GM12878 (cell line): ENCODE results near the gene EEF1B2. TPM values are rescaled to one million over a fixed set of nuclear protein-coding genes. Genes with fewer than 3 reads are reported as not detected.
A peak's percentile ranks its signal among the peaks of the same experiment; 100 is the strongest.

Experiments used
- ATAC-seq: fragments of 200-7000 bp; cut with Tn5 transposase; 3 replicates; pipeline ENCODE4 v1.9.1; 2020; ENCODE audit warnings: mild to moderate bottlenecking, moderate library complexity
- BruUV-seq: library from RNA; stranded (reverse); fragments of 400-500 nt; replicated peaks from 2 replicates; lab custom pipeline; 2021; lab: Mats Ljungman, UMichigan
- CTCF ChIA-PET: fragments of 300-600 bp; sonication (Branson Sonifier 250); formaldehyde crosslinking; extraction: SDS; loops from one replicate; lab custom pipeline; 2021; ENCODE audit warnings: inconsistent platforms; lab: Yijun Ruan, JAX
- POLR2A ChIA-PET: fragments of 350-600 bp; formaldehyde crosslinking; extraction: SDS; loops from one replicate; lab custom pipeline; 2021; ENCODE audit warnings: inconsistent platforms; lab: Charles Lee
- RAD21 ChIA-PET: fragments of 300-600 bp; sonication (Branson Sonifier 250); formaldehyde crosslinking; loops from one replicate; lab custom pipeline; 2023; ENCODE audit warnings: antibody characterized with exemption; ENCODE audit not compliant: unreplicated experiment; lab: Charles Lee
- SMC1A ChIA-PET: fragments of 300-600 bp; sonication (Branson Sonifier 250); formaldehyde crosslinking; loops from one replicate; lab custom pipeline; 2023; ENCODE audit not compliant: unreplicated experiment, uncharacterized antibody; lab: Charles Lee
- DNase-seq: peaks from one replicate; pipeline ENCODE4 v3.0.0-alpha.2; 2011; ENCODE audit warnings: low read depth, low spot score
- FAIRE-seq: peaks from 3 replicates; lab custom pipeline; 2011; peaks lifted over from hg19 to GRCh38; lab: Jason Lieb, UNC
- H2AFZ ChIP-seq: 2 replicates; pipeline ENCODE4 v1.6.0; 2011; ENCODE audit warnings: low read depth, low read length, control low read depth; ENCODE audit not compliant: control insufficient read depth
- H3K27ac ChIP-seq: 2 replicates; pipeline ENCODE4 v1.5.1; 2011; ENCODE audit warnings: control low read depth; ENCODE audit not compliant: control insufficient read depth, insufficient read depth
- H3K27me3 ChIP-seq, 2 experiments: replicated peaks in 1 of 2; 2 replicates each; pipeline versions ENCODE4 v1.6.0 to v1.6.1; 2011; ENCODE audit warnings: low read length in 1 of 2; ENCODE audit not compliant: control insufficient read depth in 2 of 2, insufficient read depth in 2 of 2
- H3K36me3 ChIP-seq, 2 experiments: 2 replicates each; pipeline ENCODE4 v1.5.1; 2011; ENCODE audit warnings: low read length in 1 of 2; ENCODE audit not compliant: control insufficient read depth in 2 of 2, insufficient read depth in 2 of 2
- H3K4me1 ChIP-seq: 2 replicates; pipeline ENCODE4 v1.6.1; 2011; ENCODE audit warnings: mild to moderate bottlenecking, low read length, moderate library complexity, mixed read lengths; ENCODE audit not compliant: control insufficient read depth, insufficient read depth
- H3K4me2 ChIP-seq: 2 replicates; pipeline ENCODE4 v1.6.0; 2011; ENCODE audit warnings: control low read depth; ENCODE audit not compliant: control insufficient read depth, insufficient read depth
- H3K4me3 ChIP-seq: fragments of 200-600 bp; sonication (generic); 2 replicates; pipeline ENCODE4 v1.5.1; 2016
- H3K79me2 ChIP-seq: 2 replicates; pipeline ENCODE4 v1.6.0; 2011; ENCODE audit warnings: low read length; ENCODE audit not compliant: control insufficient read depth, insufficient read depth
- H3K9ac ChIP-seq: 2 replicates; pipeline ENCODE4 v1.8.0; 2011; ENCODE audit warnings: low read length, control low read depth, mixed read lengths; ENCODE audit not compliant: control insufficient read depth, insufficient read depth
- H3K9me3 ChIP-seq: replicated peaks from 3 replicates; pipeline ENCODE4 v1.5.1; 2011; ENCODE audit warnings: mild to moderate bottlenecking, low read length; ENCODE audit not compliant: control insufficient read depth, insufficient read depth
- H4K20me1 ChIP-seq: 2 replicates; pipeline ENCODE4 v1.6.0; 2011; ENCODE audit not compliant: control insufficient read depth, insufficient read depth
- CHD4 ChIP-seq: fragments of 200-600 bp; sonication (generic); IDR thresholded peaks from 2 replicates; pipeline ENCODE4 v1.6.1; 2016; ENCODE audit warnings: mild to moderate bottlenecking
- HDAC6 ChIP-seq: fragments of 200-600 bp; sonication (generic); IDR thresholded peaks from one replicate; pipeline ENCODE4 v1.8.0; 2017; ENCODE audit warnings: antibody characterized with exemption; ENCODE audit not compliant: unreplicated experiment
- IKZF2 ChIP-seq, 2 experiments: fragments of 450-650 bp; IDR thresholded peaks; 2 replicates each; pipeline ENCODE4 v1.6.1; 2017; ENCODE audit warnings: mild to moderate bottlenecking in 2 of 2, moderate library complexity in 2 of 2
- MAX ChIP-seq: IDR thresholded peaks from 2 replicates; pipeline ENCODE4 v1.6.1; 2012; ENCODE audit warnings: low read depth, low read length, improper control_type of control experiment
- MYC ChIP-seq: IDR thresholded peaks from 2 replicates; pipeline ENCODE4 v1.6.1; 2011; ENCODE audit warnings: mild to moderate bottlenecking, low read length, moderate library complexity, inconsistent platforms; ENCODE audit not compliant: insufficient read depth, insufficient replicate concordance, insufficient read length, severe bottlenecking
- NR2F1 ChIP-seq: fragments of 450-650 bp; conservative IDR thresholded peaks from 2 replicates; pipeline ENCODE4 v1.6.1; 2017; ENCODE audit warnings: mild to moderate bottlenecking
- PAX5 ChIP-seq: IDR thresholded peaks from 2 replicates; pipeline ENCODE4 v1.6.1; 2011; ENCODE audit warnings: low read depth, low read length, borderline replicate concordance
- SMC3 ChIP-seq: IDR thresholded peaks from 2 replicates; pipeline ENCODE4 v1.6.1; 2011; ENCODE audit warnings: low read length, improper control_type of control experiment, borderline replicate concordance
- SP1 ChIP-seq: IDR thresholded peaks from one replicate; pipeline ENCODE4 v1.6.1; 2011; ENCODE audit warnings: low read depth, low read length
- SPI1 ChIP-seq: IDR thresholded peaks from 2 replicates; pipeline ENCODE4 v1.6.1; 2011; ENCODE audit warnings: low read depth, mild to moderate bottlenecking, low read length, moderate library complexity, borderline replicate concordance; ENCODE audit not compliant: insufficient read depth
- ZNF592 ChIP-seq: fragments of 450-650 bp; IDR thresholded peaks from 2 replicates; pipeline ENCODE4 v1.6.1; 2017; ENCODE audit warnings: mild to moderate bottlenecking, moderate library complexity
- WGBS: methylation state at CpG from one replicate; pipeline ENCODE4 v1.1.6; 2016; ENCODE audit warnings: low lambda C conversion rate; ENCODE audit not compliant: insufficient replicate concordance, insufficient coverage; ENCODE audit errors: missing lambda C conversion rate; 5-methylcytosine and 5-hydroxymethylcytosine counted together
- in situ Hi-C: fragments of 300-500 bp; cut with MboI; formaldehyde crosslinking; loops from 9 replicates; pipeline ENCODE4 v1.14.3; 2018; ENCODE audit warnings: mixed read lengths
- intact Hi-C: fragments of 100-400 bp; cut with micrococcal nuclease; formaldehyde crosslinking; loops from one replicate; pipeline ENCODE4 v1.14.2; 2022; ENCODE audit not compliant: unreplicated experiment
- polyA plus RNA-seq, 11 experiments: library from polyadenylated mRNA; depleted of rRNA in 4 of 11; unstranded in 6 of 11; stranded (reverse) in 5 of 11; fragments of >200 nt; fragmentation: Nextera tagmentation in 4 of 11; fragmentation: Illumina TruSeq in 1 of 11; extraction: Ambion mirVana in 4 of 11; extraction: Trizol in 1 of 11; gene quantifications; 1 replicate in 1 of 11; 2 replicates in 10 of 11; pipeline versions ENCODE4 v1.2.1 to v1.2.3, GENCODE V29; 2011 to 2016; ENCODE audit warnings: inconsistent platforms in 2 of 11, missing spikeins in 2 of 11, low read depth in 1 of 11
- total RNA-seq, 4 experiments: library from RNA; depleted of rRNA in 3 of 4; stranded (reverse); fragments of >200 nt in 3 of 4; fragmentation: Illumina TruSeq in 1 of 4; extraction: Trizol in 1 of 4; gene quantifications; 2 replicates each; pipeline versions ENCODE4 v1.2.1 to v1.2.3, GENCODE V29; 2013 to 2021
- TF ChIP-seq, protein P1 (sequence below), 3 experiments: IDR thresholded peaks in 2 of 3; conservative IDR thresholded peaks in 1 of 3; 2 replicates each; pipeline ENCODE4 v1.5.1; 2011; ENCODE audit warnings: low read depth in 3 of 3, low read length in 3 of 3, mild to moderate bottlenecking in 3 of 3, control low read depth in 2 of 3, moderate library complexity in 2 of 3, inconsistent platforms in 1 of 3, mixed read lengths in 1 of 3; ENCODE audit not compliant: control insufficient read depth in 2 of 3, insufficient read depth in 1 of 3; ENCODE audit errors: extremely low read depth in 1 of 3
- TF ChIP-seq, protein P2 (sequence below): fragments of 450-650 bp; IDR thresholded peaks from 2 replicates; pipeline ENCODE4 v1.6.1; 2017; ENCODE audit warnings: antibody characterized with exemption, mild to moderate bottlenecking, moderate library complexity

The EEF1B2 gene
- total and polyA plus RNA-seq, 10 of the 15 experiments (the other 5 are each of a cell fraction or from before 2014, with no cell fraction given): 719 to 2,110 (median 1,232) TPM

DNA sequence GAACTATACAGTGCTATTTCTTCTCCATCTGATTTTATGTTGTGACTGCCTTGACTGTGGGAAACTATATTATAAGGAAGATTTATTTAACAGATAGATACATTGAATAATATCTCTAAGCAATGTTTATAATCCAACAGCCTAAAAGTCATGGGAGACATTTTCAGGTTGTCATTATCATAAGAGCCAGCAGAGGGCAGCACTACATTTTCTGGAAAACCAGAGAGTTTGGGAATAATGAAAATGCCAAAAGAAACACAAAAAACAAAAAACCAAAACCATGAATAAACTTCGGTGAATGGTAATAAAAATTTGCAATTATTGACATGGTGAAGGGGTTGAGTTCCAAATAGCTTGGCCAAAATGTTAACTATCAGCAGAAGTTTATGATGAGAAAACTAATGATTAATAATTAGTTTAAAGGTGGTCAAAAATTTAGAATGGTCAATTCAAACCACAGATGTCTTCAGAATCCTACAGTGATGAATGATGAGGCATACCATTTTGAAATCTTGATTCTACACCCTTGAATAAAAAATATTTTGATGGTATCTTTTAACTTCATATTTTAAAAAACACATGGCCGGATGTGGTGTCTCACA, 4.7 kb downstream of the EEF1B2 start:
- peaks cover 2 to 19% of the 10 kb centered on the region in 2 experiments; a peak in 3 of 4 replicates for H3K36me3 ChIP-seq
- SMC1A ChIA-PET: interaction anchor here (0.7 to 1.5 kb wide), 4 partner anchors 57 to 98 kb away, joined by 3 to 5 read pairs (median 4); no protein-coding TSS in a partner anchor
- POLR2A ChIA-PET: no interaction called here
- intact Hi-C loops: loop anchor here (2.0 to 10.0 kb wide), 2 partner anchors 96 to 290 kb away; no protein-coding TSS in a partner anchor
- H3K9ac ChIP-seq: no peak overlapping the region
- peaks cover 41% of the 10 kb centered on the region for H3K79me2 ChIP-seq
- no peak overlapping the region for H3K27ac ChIP-seq
- CTCF ChIA-PET: interaction anchor here (0.6 to 2.2 kb wide), 24 partner anchors 14 to 610 kb away, joined by 3 to 22 read pairs (median 3); no protein-coding TSS in a partner anchor
- FAIRE-seq: no peak
- ATAC-seq: no peak
- H3K27me3 ChIP-seq: no peaks in the 10 kb centered on the region
- H4K20me1 ChIP-seq: no peaks in the 10 kb centered on the region
- RAD21 ChIA-PET: interaction anchor here (1.0 kb wide), 1 partner anchor 130 kb away, joined by 3 read pairs; no protein-coding TSS in a partner anchor
- no peak overlapping the region; the same call in 1 of the 2 replicates for H3K4me2 ChIP-seq
- no peak overlapping the region for H3K4me3 ChIP-seq
- no TSS peak for BruUV-seq
- DNase-seq: no peak
- peaks cover 2% of the 10 kb centered on the region; the same call in 1 of the 2 replicates for H3K4me1 ChIP-seq
- in situ Hi-C loops: no loop called here
- no peak overlapping the region for H2AFZ ChIP-seq
- no peaks in the 10 kb centered on the region; the same call in 2 of the 3 replicates for H3K9me3 ChIP-seq
- WGBS: 95% methylated on average over 2 of the region's 2 CpGs
- TF ChIP-seq HDAC6 (no peak), SMC3 (peak; percentile 53; the same call in 1 of the 2 replicates), PAX5 (no peak), SPI1 (no peak), CHD4 (no peak), SP1 (no peak), MYC (no peak), IKZF2 (IDR thresholded peaks at IDR 0.05) (peak; percentile 64 to 65), ZNF592 (no peak), MAX (no peak), NR2F1 (no peak)
- TF ChIP-seq, protein P1, sequence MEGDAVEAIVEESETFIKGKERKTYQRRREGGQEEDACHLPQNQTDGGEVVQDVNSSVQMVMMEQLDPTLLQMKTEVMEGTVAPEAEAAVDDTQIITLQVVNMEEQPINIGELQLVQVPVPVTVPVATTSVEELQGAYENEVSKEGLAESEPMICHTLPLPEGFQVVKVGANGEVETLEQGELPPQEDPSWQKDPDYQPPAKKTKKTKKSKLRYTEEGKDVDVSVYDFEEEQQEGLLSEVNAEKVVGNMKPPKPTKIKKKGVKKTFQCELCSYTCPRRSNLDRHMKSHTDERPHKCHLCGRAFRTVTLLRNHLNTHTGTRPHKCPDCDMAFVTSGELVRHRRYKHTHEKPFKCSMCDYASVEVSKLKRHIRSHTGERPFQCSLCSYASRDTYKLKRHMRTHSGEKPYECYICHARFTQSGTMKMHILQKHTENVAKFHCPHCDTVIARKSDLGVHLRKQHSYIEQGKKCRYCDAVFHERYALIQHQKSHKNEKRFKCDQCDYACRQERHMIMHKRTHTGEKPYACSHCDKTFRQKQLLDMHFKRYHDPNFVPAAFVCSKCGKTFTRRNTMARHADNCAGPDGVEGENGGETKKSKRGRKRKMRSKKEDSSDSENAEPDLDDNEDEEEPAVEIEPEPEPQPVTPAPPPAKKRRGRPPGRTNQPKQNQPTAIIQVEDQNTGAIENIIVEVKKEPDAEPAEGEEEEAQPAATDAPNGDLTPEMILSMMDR (IDR thresholded peaks at IDR 0.05 in 2 of 3, conservative IDR thresholded peaks at IDR 0.05 in 1 of 3; ENCODE audit: control insufficient read depth in 2 of 3, extremely low read depth in 1 of 3, insufficient read depth in 1 of 3, low read depth in 3 of 3, low read length in 3 of 3): peak; percentile 50 to 64 (median 58)
- TF ChIP-seq, protein P2, sequence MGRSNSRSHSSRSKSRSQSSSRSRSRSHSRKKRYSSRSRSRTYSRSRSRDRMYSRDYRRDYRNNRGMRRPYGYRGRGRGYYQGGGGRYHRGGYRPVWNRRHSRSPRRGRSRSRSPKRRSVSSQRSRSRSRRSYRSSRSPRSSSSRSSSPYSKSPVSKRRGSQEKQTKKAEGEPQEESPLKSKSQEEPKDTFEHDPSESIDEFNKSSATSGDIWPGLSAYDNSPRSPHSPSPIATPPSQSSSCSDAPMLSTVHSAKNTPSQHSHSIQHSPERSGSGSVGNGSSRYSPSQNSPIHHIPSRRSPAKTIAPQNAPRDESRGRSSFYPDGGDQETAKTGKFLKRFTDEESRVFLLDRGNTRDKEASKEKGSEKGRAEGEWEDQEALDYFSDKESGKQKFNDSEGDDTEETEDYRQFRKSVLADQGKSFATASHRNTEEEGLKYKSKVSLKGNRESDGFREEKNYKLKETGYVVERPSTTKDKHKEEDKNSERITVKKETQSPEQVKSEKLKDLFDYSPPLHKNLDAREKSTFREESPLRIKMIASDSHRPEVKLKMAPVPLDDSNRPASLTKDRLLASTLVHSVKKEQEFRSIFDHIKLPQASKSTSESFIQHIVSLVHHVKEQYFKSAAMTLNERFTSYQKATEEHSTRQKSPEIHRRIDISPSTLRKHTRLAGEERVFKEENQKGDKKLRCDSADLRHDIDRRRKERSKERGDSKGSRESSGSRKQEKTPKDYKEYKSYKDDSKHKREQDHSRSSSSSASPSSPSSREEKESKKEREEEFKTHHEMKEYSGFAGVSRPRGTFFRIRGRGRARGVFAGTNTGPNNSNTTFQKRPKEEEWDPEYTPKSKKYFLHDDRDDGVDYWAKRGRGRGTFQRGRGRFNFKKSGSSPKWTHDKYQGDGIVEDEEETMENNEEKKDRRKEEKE: no peak
